CD8-positive, alpha-beta memory T cell (primary cell): ENCODE data around the gene ATAD2B. TPM values are rescaled to one million over a fixed set of nuclear protein-coding genes. Genes with fewer than 3 reads are reported as not detected.
"Not testable (repeated sequence)": the region's sequence is repeated elsewhere in the genome, so short reads cannot be mapped to it uniquely, and the experiment has no call there.

Experiments
- CTCF ChIA-PET: fragments of 350-600 bp; sonication (Branson Sonifier 250); formaldehyde crosslinking; loops from one replicate; lab custom pipeline; 2021; ENCODE audit warnings: antibody characterized with exemption; lab: Charles Lee
- POLR2A ChIA-PET: fragments of 350-600 bp; sonication (Branson Sonifier 250); formaldehyde crosslinking; loops from one replicate; lab custom pipeline; 2021; ENCODE audit warnings: antibody characterized with exemption; lab: Charles Lee
- DNase-seq, 5 donors: peaks; one replicate each; pipeline versions ENCODE4 v3.0.0 to v3.0.0-alpha.2; 2020 to 2022; ENCODE audit warnings: mixed read lengths in 1 of 5
- H3K27ac ChIP-seq: one replicate; pipeline ENCODE4 v1.7.0; 2013; ENCODE audit warnings: low read depth, mild to moderate bottlenecking, low read length, moderate library complexity
- H3K27me3 ChIP-seq: 2 replicates; pipeline ENCODE4 v1.7.0; 2013; ENCODE audit warnings: low read length, mild to moderate bottlenecking; ENCODE audit not compliant: insufficient read depth, poor library complexity, severe bottlenecking
- H3K36me3 ChIP-seq: 2 replicates; pipeline ENCODE4 v1.7.0; 2013; ENCODE audit warnings: mild to moderate bottlenecking, low read length, moderate library complexity; ENCODE audit not compliant: insufficient read depth
- H3K4me1 ChIP-seq: 2 replicates; pipeline ENCODE4 v1.7.0; 2013; ENCODE audit warnings: mild to moderate bottlenecking, low read length, moderate library complexity; ENCODE audit not compliant: insufficient read depth
- H3K4me3 ChIP-seq: 2 replicates; pipeline ENCODE4 v1.7.0; 2013; ENCODE audit warnings: mild to moderate bottlenecking, low read length
- H3K9me3 ChIP-seq: 2 replicates; pipeline ENCODE4 v1.7.0; 2013; ENCODE audit warnings: mild to moderate bottlenecking, low read length
- H3K27ac Mint-ChIP-seq, 8 donors: one replicate each; pipeline ENCODE4 v1.8.0; 2020 to 2021; ENCODE audit warnings: mixed read lengths in 8 of 8, mild to moderate bottlenecking in 6 of 8, inconsistent platforms in 3 of 8, moderate library complexity in 3 of 8
- H3K27me3 Mint-ChIP-seq, 2 donors: one replicate each; pipeline ENCODE4 v1.8.0; 2020 to 2021; ENCODE audit warnings: mixed read lengths in 2 of 2, mild to moderate bottlenecking in 1 of 2, moderate library complexity in 1 of 2
- H3K36me3 Mint-ChIP-seq, 3 donors: one replicate each; pipeline ENCODE4 v1.8.0; 2020 to 2021; ENCODE audit warnings: mixed read lengths in 3 of 3, inconsistent platforms in 1 of 3, mild to moderate bottlenecking in 1 of 3
- H3K4me1 Mint-ChIP-seq, 3 donors: one replicate each; pipeline ENCODE4 v1.8.0; 2020 to 2021; ENCODE audit warnings: mixed read lengths in 3 of 3, inconsistent platforms in 1 of 3, mild to moderate bottlenecking in 1 of 3
- H3K4me3 Mint-ChIP-seq, 7 donors: one replicate each; pipeline ENCODE4 v1.8.0; 2020 to 2021; ENCODE audit warnings: mixed read lengths in 7 of 7, mild to moderate bottlenecking in 6 of 7, moderate library complexity in 4 of 7, inconsistent platforms in 2 of 7
- H3K9me3 Mint-ChIP-seq, 5 donors: one replicate each; pipeline ENCODE4 v1.8.0; 2020 to 2022; ENCODE audit warnings: mixed read lengths in 5 of 5, mild to moderate bottlenecking in 3 of 5, moderate library complexity in 2 of 5, inconsistent platforms in 1 of 5
- polyA plus RNA-seq: library from polyadenylated mRNA; unstranded; fragments of 300-500 nt; fragmentation: Illumina TruSeq; gene quantifications from one replicate; pipeline ENCODE4 v1.2.3, GENCODE V29; 2021
- total RNA-seq, 2 experiments: library from RNA; stranded (reverse); gene quantifications; one replicate each; pipeline ENCODE4 v1.2.3, GENCODE V29; 2021

The ATAD2B gene
- total and polyA plus RNA-seq, 3 experiments from 2014 or later: 10.4 to 16.8 (median 15.4) TPM

GRCh38 chr2:23723029-23723428 lies 203.9 kb downstream of the ATAD2B start:
- H3K4me1 Mint-ChIP-seq, H3K27ac Mint-ChIP-seq, H3K27ac ChIP-seq, H3K4me1 ChIP-seq, H3K27me3 Mint-ChIP-seq, POLR2A ChIA-PET, H3K36me3 ChIP-seq, H3K4me3 Mint-ChIP-seq, CTCF ChIA-PET, H3K4me3 ChIP-seq, H3K27me3 ChIP-seq, DNase-seq: not testable (repeated sequence)
- H3K9me3 Mint-ChIP-seq: peaks cover 22 to 32% (median 24%) of the 10 kb centered on the region in 5 donors
- peaks cover 17% of the 10 kb centered on the region for H3K9me3 ChIP-seq
- H3K36me3 Mint-ChIP-seq: peaks cover 49 to 71% (median 70%) of the 10 kb centered on the region in 3 donors

DNA sequence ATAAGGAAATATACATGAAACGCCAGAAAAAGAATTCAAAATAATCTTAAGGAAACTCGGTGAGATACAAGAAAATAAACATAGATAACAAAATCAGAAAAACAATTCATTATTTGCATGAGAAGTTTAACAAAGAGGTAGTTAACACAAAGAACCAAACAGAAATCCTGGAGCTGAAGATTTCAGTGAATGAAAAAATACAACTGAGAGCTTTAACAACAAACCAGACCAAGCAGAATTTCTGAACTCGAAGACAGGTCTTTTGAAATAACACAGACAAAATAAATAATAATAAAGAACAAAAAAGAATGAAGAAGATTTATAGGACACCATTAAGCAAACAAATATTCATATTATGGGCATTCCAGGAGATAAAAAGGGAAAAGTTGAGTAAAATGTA lies 204.7 kb downstream of the ATAD2B start:
- Mint-ChIP-seq H3K27me3 (no peaks in the 10 kb centered on the region), H3K27ac (peak overlapping the region in 1 of 8 donors; percentile 10), H3K4me3 (no peak overlapping the region), H3K9me3 (peaks cover 22 to 32% (median 24%) of the 10 kb centered on the region in 5 donors), H3K36me3 (peaks cover 51 to 69% (median 64%) of the 10 kb centered on the region in 3 donors), H3K4me1 (peaks cover 2 to 6% (median 4%) of the 10 kb centered on the region in 3 donors)
- peaks cover 5% of the 10 kb centered on the region for H3K36me3 ChIP-seq
- no peaks in the 10 kb centered on the region for H3K4me1 ChIP-seq
- peaks cover 17% of the 10 kb centered on the region for H3K9me3 ChIP-seq
- no peak overlapping the region for H3K27ac ChIP-seq
- no peak overlapping the region for H3K4me3 ChIP-seq
- ChIA-PET POLR2A (no interaction called here), CTCF (no interaction called here)
- DNase-seq: no peak
- H3K27me3 ChIP-seq: no peaks in the 10 kb centered on the region

DNA sequence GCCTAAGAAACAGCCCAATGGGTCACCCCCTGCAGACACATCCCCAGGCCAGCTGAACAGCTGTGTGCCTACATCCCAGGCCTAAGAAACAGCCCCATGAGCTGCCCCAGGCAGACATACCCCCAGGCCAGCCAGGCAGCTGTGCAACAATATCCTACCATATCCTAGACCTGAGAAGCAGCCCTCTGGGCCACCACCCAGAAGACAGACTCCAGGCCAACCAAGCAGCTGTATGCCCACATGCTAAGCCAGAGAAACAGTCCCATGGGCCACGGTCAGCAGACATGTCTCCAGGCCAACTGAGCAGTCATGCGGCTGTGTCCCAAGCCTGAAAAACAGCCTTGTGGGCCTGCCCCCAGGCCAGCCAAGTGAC lies 205.5 kb downstream of the ATAD2B start:
- Mint-ChIP-seq H3K4me1 (peaks cover 2 to 6% (median 4%) of the 10 kb centered on the region in 3 donors), H3K36me3 (peaks cover 47 to 70% (median 57%) of the 10 kb centered on the region in 3 donors), H3K9me3 (peaks cover 21 to 32% (median 24%) of the 10 kb centered on the region in 5 donors), H3K27ac (no peak overlapping the region), H3K27me3 (no peaks in the 10 kb centered on the region), H3K4me3 (no peak overlapping the region)
- Histone ChIP-seq H3K36me3 (peaks cover 5% of the 10 kb centered on the region), H3K4me1 (no peaks in the 10 kb centered on the region), H3K27me3 (no peaks in the 10 kb centered on the region), H3K9me3 (peaks cover 17% of the 10 kb centered on the region), H3K4me3 (no peak overlapping the region), H3K27ac (no peak overlapping the region)
- DNase-seq: no peak
- ChIA-PET POLR2A (no interaction called here), CTCF (no interaction called here)

DNA sequence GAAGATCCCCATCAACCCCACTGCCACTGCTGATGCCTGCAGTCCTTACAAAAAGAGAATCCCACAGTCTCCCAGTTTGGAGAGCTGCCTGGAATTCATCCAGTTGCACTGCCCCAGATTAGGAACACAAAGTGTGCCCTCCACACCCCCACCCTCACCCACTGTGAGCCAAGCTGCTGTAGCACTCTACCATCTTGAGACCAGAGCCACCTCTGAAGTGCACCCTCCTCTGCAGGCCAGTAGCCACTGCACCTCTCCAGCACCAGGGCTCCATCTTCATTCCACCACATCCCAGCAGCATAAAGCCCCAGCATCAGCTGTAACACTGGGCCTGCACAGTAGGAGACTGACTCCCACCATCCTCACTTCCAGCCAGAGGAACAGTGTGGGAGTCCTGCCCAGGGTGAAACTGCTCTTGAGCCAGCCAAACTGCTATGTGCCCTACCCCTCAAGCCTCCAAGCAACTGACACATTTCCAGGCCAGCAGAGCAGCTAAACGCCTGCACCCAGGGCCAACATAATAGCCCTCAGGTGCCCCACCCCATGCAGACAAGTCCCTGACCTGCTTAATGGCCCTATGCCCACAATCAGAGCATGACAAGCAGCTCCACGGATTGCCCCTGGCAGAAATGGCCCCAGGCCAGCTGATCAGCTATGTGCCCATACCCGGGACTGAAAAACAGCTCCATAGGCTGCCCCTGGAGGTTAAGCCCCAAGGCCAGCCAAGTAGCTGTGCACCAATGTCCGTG lies 206.0 kb downstream of the ATAD2B start:
- Histone ChIP-seq H3K4me3 (no peak overlapping the region), H3K4me1 (no peaks in the 10 kb centered on the region), H3K9me3 (peaks cover 17% of the 10 kb centered on the region), H3K36me3 (peaks cover 2% of the 10 kb centered on the region), H3K27me3 (no peaks in the 10 kb centered on the region), H3K27ac (no peak overlapping the region)
- Mint-ChIP-seq H3K4me3 (peak overlapping the region in 1 of 7 donors; percentile 2), H3K36me3 (peaks cover 44 to 71% (median 53%) of the 10 kb centered on the region in 3 donors), H3K9me3 (peaks cover 20 to 31% (median 23%) of the 10 kb centered on the region in 5 donors), H3K27ac (no peak overlapping the region), H3K4me1 (peaks cover 2 to 6% (median 4%) of the 10 kb centered on the region in 3 donors), H3K27me3 (no peaks in the 10 kb centered on the region)
- ChIA-PET CTCF (interaction anchor here (1.0 kb wide), 1 partner anchor 28 kb away, joined by 3 read pairs; no protein-coding TSS in a partner anchor), POLR2A (no interaction called here)
- no peak for DNase-seq

DNA sequence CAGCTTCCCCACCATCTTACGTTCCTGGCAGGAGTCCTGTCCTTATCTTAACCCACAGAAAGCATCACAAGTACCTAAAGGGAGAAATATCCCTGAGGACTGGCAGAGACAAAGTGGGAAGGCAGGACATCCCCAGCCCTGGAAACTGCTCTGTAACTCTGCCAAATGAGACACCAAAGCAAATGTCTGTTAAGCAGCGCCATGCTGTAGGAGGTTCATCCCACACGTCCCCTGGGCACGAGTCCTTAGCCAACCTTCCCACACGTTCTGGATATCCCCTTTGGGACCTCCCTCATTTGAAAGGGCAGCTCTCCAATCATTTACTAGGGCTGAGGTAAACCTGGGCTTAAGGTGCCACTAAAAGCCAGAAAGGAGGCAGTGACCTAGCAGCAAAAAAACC lies 207.2 kb downstream of the ATAD2B start:
- Histone ChIP-seq H3K4me1 (no peaks in the 10 kb centered on the region), H3K4me3 (no peak overlapping the region), H3K36me3 (no peaks in the 10 kb centered on the region), H3K9me3 (peaks cover 17% of the 10 kb centered on the region), H3K27ac (no peak overlapping the region), H3K27me3 (no peaks in the 10 kb centered on the region)
- Mint-ChIP-seq H3K36me3 (peaks cover 35 to 61% (median 43%) of the 10 kb centered on the region in 3 donors), H3K27ac (peak overlapping the region in 1 of 8 donors; percentile 28), H3K4me3 (no peak overlapping the region), H3K9me3 (peaks cover 14 to 22% (median 20%) of the 10 kb centered on the region in 5 donors), H3K4me1 (peaks cover 2 to 6% (median 4%) of the 10 kb centered on the region in 3 donors), H3K27me3 (no peaks in the 10 kb centered on the region)
- ChIA-PET CTCF (no interaction called here), POLR2A (no interaction called here)
- DNase-seq: no peak

GRCh38 chr2:23718931-23719700 lies 207.8 kb downstream of the ATAD2B start:
- no peaks in the 10 kb centered on the region for H3K27me3 Mint-ChIP-seq
- Histone ChIP-seq H3K36me3 (no peaks in the 10 kb centered on the region), H3K27ac (no peak overlapping the region), H3K4me3 (no peak overlapping the region), H3K27me3 (no peaks in the 10 kb centered on the region), H3K9me3 (peaks cover 17% of the 10 kb centered on the region), H3K4me1 (no peaks in the 10 kb centered on the region)
- peaks cover 33 to 57% (median 39%) of the 10 kb centered on the region in 3 donors for H3K36me3 Mint-ChIP-seq
- peaks cover 2 to 6% (median 4%) of the 10 kb centered on the region in 3 donors for H3K4me1 Mint-ChIP-seq
- H3K4me3 Mint-ChIP-seq: no peak overlapping the region
- ChIA-PET CTCF (no interaction called here), POLR2A (no interaction called here)
- peaks cover 14 to 20% (median 19%) of the 10 kb centered on the region in 5 donors for H3K9me3 Mint-ChIP-seq
- H3K27ac Mint-ChIP-seq: peak overlapping the region in 1 of 8 donors; percentile 72
- DNase-seq: no peak

DNA sequence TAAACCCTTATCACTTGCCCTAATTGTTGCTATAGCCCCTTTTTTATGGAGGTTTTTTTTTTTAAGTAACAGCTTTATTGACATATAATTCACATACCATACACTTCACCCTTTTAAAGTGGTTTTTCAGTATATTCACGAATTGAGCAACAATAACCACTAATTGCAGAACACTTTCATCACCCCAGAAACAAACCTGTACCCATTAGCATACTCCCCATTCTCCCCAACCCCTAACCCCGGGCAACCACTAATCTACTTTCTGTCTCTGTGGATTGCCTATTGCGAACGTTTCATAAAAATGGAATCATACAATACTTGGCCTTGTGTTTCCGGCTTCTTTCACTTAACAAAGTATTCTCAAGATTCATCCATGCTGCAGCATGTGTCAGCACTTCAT lies 213.6 kb downstream of the ATAD2B start:
- Mint-ChIP-seq H3K4me3 (no peak overlapping the region), H3K4me1 (no peaks in the 10 kb centered on the region), H3K36me3 (peaks cover 9 to 50% (median 15%) of the 10 kb centered on the region in 3 donors), H3K27me3 (no peaks in the 10 kb centered on the region), H3K27ac (no peak overlapping the region), H3K9me3 (no peaks in the 10 kb centered on the region)
- H3K27me3 ChIP-seq: no peaks in the 10 kb centered on the region
- no peaks in the 10 kb centered on the region for H3K36me3 ChIP-seq
- no peak overlapping the region for H3K4me3 ChIP-seq
- no peaks in the 10 kb centered on the region for H3K4me1 ChIP-seq
- DNase-seq: no peak
- POLR2A ChIA-PET: no interaction called here
- CTCF ChIA-PET: no interaction called here
- no peaks in the 10 kb centered on the region for H3K9me3 ChIP-seq
- no peak overlapping the region for H3K27ac ChIP-seq

GRCh38 chr2:23712756-23713151 lies 214.2 kb downstream of the ATAD2B start:
- H3K27ac Mint-ChIP-seq: no peak overlapping the region
- no peak overlapping the region for H3K4me3 ChIP-seq
- CTCF ChIA-PET: no interaction called here
- H3K4me1 ChIP-seq: no peaks in the 10 kb centered on the region
- H3K36me3 ChIP-seq: no peaks in the 10 kb centered on the region
- no peaks in the 10 kb centered on the region for H3K4me1 Mint-ChIP-seq
- no peaks in the 10 kb centered on the region for H3K9me3 ChIP-seq
- POLR2A ChIA-PET: no interaction called here
- no peak overlapping the region for H3K27ac ChIP-seq
- no peak overlapping the region for H3K4me3 Mint-ChIP-seq
- H3K9me3 Mint-ChIP-seq: no peaks in the 10 kb centered on the region
- no peaks in the 10 kb centered on the region for H3K27me3 ChIP-seq
- H3K36me3 Mint-ChIP-seq: peaks cover 9 to 49% (median 15%) of the 10 kb centered on the region in 3 donors
- no peaks in the 10 kb centered on the region for H3K27me3 Mint-ChIP-seq
- no peak for DNase-seq
